RCC 7860 (cell line): ENCODE data around the gene MGARP.

ENCODE experiments used
- DNase-seq: peaks from one replicate; pipeline ENCODE4 v3.0.0-alpha.2; 2015; ENCODE audit warnings: low spot score
- FAIRE-seq: peaks from 2 replicates; lab custom pipeline; 2012; peaks lifted over from hg19 to GRCh38; lab: Jason Lieb, UNC

MGARP gene

GRCh38 chr4:139246166-139246565, 33.9 kb downstream of the MGARP start:
- no peak for FAIRE-seq
- DNase-seq: no peak

- DNase-seq (no peak), FAIRE-seq (no peak)
Observed at GRCh38 chr4:139245590-139245989, 34.4 kb downstream of the MGARP start.

GRCh38 chr4:139243448-139244365, 36.3 kb downstream of the MGARP start:
- FAIRE-seq (peak; percentile 78), DNase-seq (peak; percentile 86)

GRCh38 chr4:139242511-139243051, 37.4 kb downstream of the MGARP start:
- no peak for FAIRE-seq
- peak; percentile 51 for DNase-seq

GRCh38 chr4:139241784-139242151, 38.3 kb downstream of the MGARP start:
- FAIRE-seq (no peak), DNase-seq (no peak)

GRCh38 chr4:139241086-139241783, 38.8 kb downstream of the MGARP start:
- DNase-seq (no peak), FAIRE-seq (no peak)

GRCh38 chr4:139239127-139239772, 40.8 kb downstream of the MGARP start:
- no peak for FAIRE-seq

GRCh38 chr4:139234253-139234652, 45.8 kb downstream of the MGARP start:
- FAIRE-seq (no peak), DNase-seq (no peak)

More at GRCh38 chr4:139239127-139239772, 40.8 kb downstream of the MGARP start:
- no peak for DNase-seq

- DNase-seq: peak; percentile 38
- peak; percentile 87 for FAIRE-seq
Observed at GRCh38 chr4:139229534-139230039, 50.4 kb downstream of the MGARP start.

- FAIRE-seq (no peak), DNase-seq (no peak)
Observed at GRCh38 chr4:139227729-139228404, 52.2 kb downstream of the MGARP start.

GRCh38 chr4:139223682-139224317, 56.2 kb downstream of the MGARP start:
- FAIRE-seq: no peak
- no peak for DNase-seq

GRCh38 chr4:139222215-139222614, 57.8 kb downstream of the MGARP start:
- DNase-seq (no peak), FAIRE-seq (no peak)

GRCh38 chr4:139221687-139222086, 58.3 kb downstream of the MGARP start:
- FAIRE-seq: no peak
- no peak for DNase-seq

GRCh38 chr4:139219450-139220055, 60.5 kb downstream of the MGARP start:
- FAIRE-seq: no peak
- no peak for DNase-seq
